ENCODE results near the gene SH3RF3. TPM values are rescaled to one million over a fixed set of nuclear protein-coding genes. Genes with fewer than 3 reads are reported as not detected.

Gene SH3RF3
- total RNA-seq, 1 experiment from 2014 or later = 4.9 TPM

- Histone ChIP-seq H3K4me3 (ENCODE audit: low read depth in 2 of 2, low read length in 2 of 2) (no peak overlapping the region), H3K9me3 (ENCODE audit: control insufficient read depth, insufficient read depth, low read depth, low read length) (no peaks in the 10 kb centered on the region), H3K36me3 (ENCODE audit: control insufficient read depth, insufficient read depth, low read length) (no peaks in the 10 kb centered on the region), H3K4me1 (ENCODE audit: control insufficient read depth, insufficient read depth, low read length) (peaks cover 6% of the 10 kb centered on the region), H3K27me3 (ENCODE audit: control insufficient read depth, insufficient read depth, low read length) (no peaks in the 10 kb centered on the region), H3K27ac (ENCODE audit: low read length) (no peak overlapping the region)
- peak; percentile 73 for ATAC-seq
- ChIA-PET CTCF (no interaction called here), POLR2A (no interaction called here)
- no TSS peak for BruUV-seq (replicated peaks)
- in situ Hi-C loops (cut with HindIII; ENCODE audit: low pct_unique_long_range_greater_than_20kb, low sequenced_read_pairs) = no loop called here
- intact Hi-C loops (cut with micrococcal nuclease; ENCODE audit: unreplicated experiment) = no loop called here
- peak; percentile 5 for DNase-seq (ENCODE audit: low read depth, low spot score)
- TF ChIP-seq POLR2AphosphoS5 (IDR thresholded peaks at IDR 0.05; ENCODE audit: low read depth, low read length) (no peak), CTCF (IDR thresholded peaks at IDR 0.05) (no peak), TCF7L2 (IDR thresholded peaks at IDR 0.05; ENCODE audit: low read depth, low read length) (no peak), REST (IDR thresholded peaks at IDR 0.05; ENCODE audit: insufficient read depth in 1 of 2, low read depth in 2 of 2, low read length in 1 of 2) (no peak), SIN3A (IDR thresholded peaks at IDR 0.05; ENCODE audit: borderline replicate concordance, insufficient read depth, low read depth, low read length) (no peak)
Observed at GRCh38 chr2:109466674-109467575, 337.9 kb downstream of the SH3RF3 start.

GRCh38 chr2:109467701-109468100 is 338.7 kb downstream of the SH3RF3 start:
- H3K9me3 ChIP-seq (ENCODE audit: control insufficient read depth, insufficient read depth, low read depth, low read length) = no peaks in the 10 kb centered on the region
- ATAC-seq (no peak), DNase-seq (ENCODE audit: low read depth, low spot score) (no peak)
- peaks cover 6% of the 10 kb centered on the region for H3K4me1 ChIP-seq (ENCODE audit: control insufficient read depth, insufficient read depth, low read length)
- no peak overlapping the region for H3K4me3 ChIP-seq (ENCODE audit: low read depth in 2 of 2, low read length in 2 of 2)
- intact Hi-C loops (cut with micrococcal nuclease; ENCODE audit: unreplicated experiment) = no loop called here
- no peak overlapping the region for H3K27ac ChIP-seq (ENCODE audit: low read length)
- TF ChIP-seq REST (IDR thresholded peaks at IDR 0.05; ENCODE audit: insufficient read depth in 1 of 2, low read depth in 2 of 2, low read length in 1 of 2) (no peak), CTCF (IDR thresholded peaks at IDR 0.05) (no peak)
- in situ Hi-C loops (cut with HindIII; ENCODE audit: low pct_unique_long_range_greater_than_20kb, low sequenced_read_pairs) = no loop called here
- ChIA-PET CTCF (interaction anchor here (1.2 kb wide), 1 partner anchor 42 kb away, joined by 3 read pairs; no protein-coding TSS in a partner anchor), POLR2A (no interaction called here)
- no TSS peak for BruUV-seq (replicated peaks)
- H3K36me3 ChIP-seq (ENCODE audit: control insufficient read depth, insufficient read depth, low read length) = no peaks in the 10 kb centered on the region
- no peaks in the 10 kb centered on the region for H3K27me3 ChIP-seq (ENCODE audit: control insufficient read depth, insufficient read depth, low read length)

All from Panc1 (cell line).